ENCODE results near the gene HTRA1. TPM values are rescaled to one million over a fixed set of nuclear protein-coding genes. Genes with fewer than 3 reads are reported as not detected.

HTRA1 gene
- total RNA-seq, 1 experiment from 2014 or later, result 32.8 TPM

DNA sequence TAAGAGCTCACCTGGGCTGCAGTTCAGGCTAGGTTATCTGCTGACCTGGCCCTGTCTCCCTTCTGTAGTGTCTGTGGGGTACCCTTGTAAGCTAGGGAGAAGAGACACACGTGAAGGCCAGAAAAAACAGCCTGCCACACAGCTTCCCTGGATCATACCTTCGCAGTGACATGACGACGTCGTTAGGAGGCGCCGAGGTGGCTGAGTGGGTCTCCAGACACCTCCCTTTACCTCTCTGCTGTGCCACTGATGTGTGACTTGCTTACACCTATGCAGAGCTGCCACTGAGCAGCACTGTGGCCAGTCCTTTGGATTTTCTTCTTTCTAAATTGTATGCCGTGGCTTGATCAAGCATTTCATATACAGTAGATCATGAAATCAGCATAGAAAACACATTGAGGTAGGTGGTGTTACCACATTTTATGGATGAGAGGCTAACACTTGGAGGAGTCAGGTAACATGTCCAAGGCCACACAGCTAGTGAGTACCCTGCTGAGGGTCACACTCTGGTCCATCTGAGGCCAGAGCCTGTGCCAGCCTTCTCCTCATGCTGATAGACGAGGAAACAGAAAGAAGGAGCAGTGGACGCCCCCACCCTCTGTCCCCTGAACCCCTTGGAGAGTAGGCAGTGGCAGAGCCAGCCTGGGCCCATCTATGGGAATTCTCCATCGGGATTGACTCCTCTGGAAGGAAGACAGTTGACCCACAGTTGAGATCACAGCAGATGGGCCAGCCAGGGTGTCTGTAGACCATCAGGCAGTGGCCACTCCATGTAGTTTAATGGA is 23.1 kb downstream of the HTRA1 start:
- Histone ChIP-seq H3K27ac (ENCODE audit: low read length) (no peak overlapping the region), H3K4me3 (ENCODE audit: low read depth in 2 of 2, low read length in 2 of 2) (no peak overlapping the region), H3K9me3 (ENCODE audit: control insufficient read depth, insufficient read depth, low read depth, low read length) (no peaks in the 10 kb centered on the region), H3K36me3 (ENCODE audit: control insufficient read depth, insufficient read depth, low read length) (no peaks in the 10 kb centered on the region), H3K27me3 (ENCODE audit: control insufficient read depth, insufficient read depth, low read length) (no peaks in the 10 kb centered on the region), H3K4me1 (ENCODE audit: control insufficient read depth, insufficient read depth, low read length) (no peaks in the 10 kb centered on the region)
- no peak for DNase-seq (ENCODE audit: low read depth, low spot score)
- ATAC-seq, result no peak
- in situ Hi-C loops (cut with HindIII; ENCODE audit: low pct_unique_long_range_greater_than_20kb, low sequenced_read_pairs), result no loop called here
- TF ChIP-seq, protein P1, sequence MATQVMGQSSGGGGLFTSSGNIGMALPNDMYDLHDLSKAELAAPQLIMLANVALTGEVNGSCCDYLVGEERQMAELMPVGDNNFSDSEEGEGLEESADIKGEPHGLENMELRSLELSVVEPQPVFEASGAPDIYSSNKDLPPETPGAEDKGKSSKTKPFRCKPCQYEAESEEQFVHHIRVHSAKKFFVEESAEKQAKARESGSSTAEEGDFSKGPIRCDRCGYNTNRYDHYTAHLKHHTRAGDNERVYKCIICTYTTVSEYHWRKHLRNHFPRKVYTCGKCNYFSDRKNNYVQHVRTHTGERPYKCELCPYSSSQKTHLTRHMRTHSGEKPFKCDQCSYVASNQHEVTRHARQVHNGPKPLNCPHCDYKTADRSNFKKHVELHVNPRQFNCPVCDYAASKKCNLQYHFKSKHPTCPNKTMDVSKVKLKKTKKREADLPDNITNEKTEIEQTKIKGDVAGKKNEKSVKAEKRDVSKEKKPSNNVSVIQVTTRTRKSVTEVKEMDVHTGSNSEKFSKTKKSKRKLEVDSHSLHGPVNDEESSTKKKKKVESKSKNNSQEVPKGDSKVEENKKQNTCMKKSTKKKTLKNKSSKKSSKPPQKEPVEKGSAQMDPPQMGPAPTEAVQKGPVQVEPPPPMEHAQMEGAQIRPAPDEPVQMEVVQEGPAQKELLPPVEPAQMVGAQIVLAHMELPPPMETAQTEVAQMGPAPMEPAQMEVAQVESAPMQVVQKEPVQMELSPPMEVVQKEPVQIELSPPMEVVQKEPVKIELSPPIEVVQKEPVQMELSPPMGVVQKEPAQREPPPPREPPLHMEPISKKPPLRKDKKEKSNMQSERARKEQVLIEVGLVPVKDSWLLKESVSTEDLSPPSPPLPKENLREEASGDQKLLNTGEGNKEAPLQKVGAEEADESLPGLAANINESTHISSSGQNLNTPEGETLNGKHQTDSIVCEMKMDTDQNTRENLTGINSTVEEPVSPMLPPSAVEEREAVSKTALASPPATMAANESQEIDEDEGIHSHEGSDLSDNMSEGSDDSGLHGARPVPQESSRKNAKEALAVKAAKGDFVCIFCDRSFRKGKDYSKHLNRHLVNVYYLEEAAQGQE (IDR thresholded peaks at IDR 0.05; ENCODE audit: insufficient read depth in 1 of 2, low read depth in 2 of 2, low read length in 1 of 2), result no peak
- TF ChIP-seq TCF7L2 (IDR thresholded peaks at IDR 0.05; ENCODE audit: low read depth, low read length) (no peak), SIN3A (IDR thresholded peaks at IDR 0.05; ENCODE audit: borderline replicate concordance, insufficient read depth, low read depth, low read length) (no peak)
- TF ChIP-seq, protein P2, sequence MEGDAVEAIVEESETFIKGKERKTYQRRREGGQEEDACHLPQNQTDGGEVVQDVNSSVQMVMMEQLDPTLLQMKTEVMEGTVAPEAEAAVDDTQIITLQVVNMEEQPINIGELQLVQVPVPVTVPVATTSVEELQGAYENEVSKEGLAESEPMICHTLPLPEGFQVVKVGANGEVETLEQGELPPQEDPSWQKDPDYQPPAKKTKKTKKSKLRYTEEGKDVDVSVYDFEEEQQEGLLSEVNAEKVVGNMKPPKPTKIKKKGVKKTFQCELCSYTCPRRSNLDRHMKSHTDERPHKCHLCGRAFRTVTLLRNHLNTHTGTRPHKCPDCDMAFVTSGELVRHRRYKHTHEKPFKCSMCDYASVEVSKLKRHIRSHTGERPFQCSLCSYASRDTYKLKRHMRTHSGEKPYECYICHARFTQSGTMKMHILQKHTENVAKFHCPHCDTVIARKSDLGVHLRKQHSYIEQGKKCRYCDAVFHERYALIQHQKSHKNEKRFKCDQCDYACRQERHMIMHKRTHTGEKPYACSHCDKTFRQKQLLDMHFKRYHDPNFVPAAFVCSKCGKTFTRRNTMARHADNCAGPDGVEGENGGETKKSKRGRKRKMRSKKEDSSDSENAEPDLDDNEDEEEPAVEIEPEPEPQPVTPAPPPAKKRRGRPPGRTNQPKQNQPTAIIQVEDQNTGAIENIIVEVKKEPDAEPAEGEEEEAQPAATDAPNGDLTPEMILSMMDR (IDR thresholded peaks at IDR 0.05), result no peak
- ChIA-PET POLR2A (no interaction called here), CTCF (no interaction called here)
- intact Hi-C loops (cut with micrococcal nuclease; ENCODE audit: unreplicated experiment), result no loop called here
- BruUV-seq (replicated peaks), result no TSS peak

DNA sequence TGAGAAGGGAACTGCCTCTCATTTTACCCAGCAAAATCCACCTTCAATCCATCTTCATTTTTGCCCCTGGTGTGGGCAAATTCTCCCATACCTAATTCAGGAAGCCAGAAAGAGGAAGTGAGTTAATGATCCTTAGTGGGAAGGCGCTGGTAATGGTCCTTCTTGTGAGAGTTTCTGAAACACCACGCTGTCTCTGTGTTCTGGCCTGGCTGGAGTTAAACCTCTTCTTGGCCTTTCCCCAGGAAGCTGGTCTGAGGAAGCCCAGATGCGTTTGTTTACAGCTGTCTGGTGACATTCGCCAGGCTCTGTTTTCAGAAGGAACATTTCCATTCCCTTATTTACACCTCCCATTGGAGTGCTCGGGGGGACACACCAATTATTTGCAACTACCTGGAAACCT is 24.3 kb downstream of the HTRA1 start:
- Histone ChIP-seq H3K4me1 (ENCODE audit: control insufficient read depth, insufficient read depth, low read length) (no peaks in the 10 kb centered on the region), H3K27ac (ENCODE audit: low read length) (no peak overlapping the region), H3K9me3 (ENCODE audit: control insufficient read depth, insufficient read depth, low read depth, low read length) (no peaks in the 10 kb centered on the region), H3K27me3 (ENCODE audit: control insufficient read depth, insufficient read depth, low read length) (no peaks in the 10 kb centered on the region), H3K36me3 (ENCODE audit: control insufficient read depth, insufficient read depth, low read length) (no peaks in the 10 kb centered on the region), H3K4me3 (ENCODE audit: low read depth in 2 of 2, low read length in 2 of 2) (no peak overlapping the region)
- TF ChIP-seq, protein P2 (IDR thresholded peaks at IDR 0.05), result no peak
- TF ChIP-seq, protein P1 (IDR thresholded peaks at IDR 0.05; ENCODE audit: insufficient read depth in 1 of 2, low read depth in 2 of 2, low read length in 1 of 2), result no peak
- TF ChIP-seq POLR2AphosphoS5 (IDR thresholded peaks at IDR 0.05; ENCODE audit: low read depth, low read length), result no peak
- TF ChIP-seq TCF7L2 (IDR thresholded peaks at IDR 0.05; ENCODE audit: low read depth, low read length), result no peak
- TF ChIP-seq SIN3A (IDR thresholded peaks at IDR 0.05; ENCODE audit: borderline replicate concordance, insufficient read depth, low read depth, low read length), result no peak
- intact Hi-C loops (cut with micrococcal nuclease; ENCODE audit: unreplicated experiment), result no loop called here
- no peak for DNase-seq (ENCODE audit: low read depth, low spot score)
- ChIA-PET CTCF (no interaction called here), POLR2A (no interaction called here)
- in situ Hi-C loops (cut with HindIII; ENCODE audit: low pct_unique_long_range_greater_than_20kb, low sequenced_read_pairs), result no loop called here
- ATAC-seq, result no peak
- no TSS peak for BruUV-seq (replicated peaks)
